ENCODE results near the gene TIAL1. TPM values are rescaled to one million over a fixed set of nuclear protein-coding genes. Genes with fewer than 3 reads are reported as not detected.

Gene TIAL1
- total RNA-seq, 1 experiment from 2014 or later: 174 TPM

GRCh38 chr10:119643306-119644204 is 46.8 kb upstream of the TIAL1 start:
- H3K9me3 ChIP-seq: peaks cover 3% of the 10 kb centered on the region; the same call in 1 of the 2 replicates
- Mint-ChIP-seq H3K9me3 (ENCODE audit: unreplicated experiment) (peaks cover 10% of the 10 kb centered on the region), H3K36me3 (ENCODE audit: insufficient read depth, unreplicated experiment) (no peaks in the 10 kb centered on the region), H3K27me3 (ENCODE audit: insufficient read depth, unreplicated experiment) (no peaks in the 10 kb centered on the region), H3K27ac (ENCODE audit: unreplicated experiment) (no peak overlapping the region), H3K4me3 (ENCODE audit: unreplicated experiment) (no peak overlapping the region), H3K4me1 (ENCODE audit: low read depth, unreplicated experiment) (no peaks in the 10 kb centered on the region)
- H3K4me3 ChIP-seq (ENCODE audit: low read depth, low read length): no peak overlapping the region
- H3K27me3 ChIP-seq (replicated peaks; ENCODE audit: control insufficient read depth, insufficient read depth, low read length): no peaks in the 10 kb centered on the region; the same call in 1 of the 2 replicates
- intact Hi-C loops (cut with micrococcal nuclease; ENCODE audit: unreplicated experiment): no loop called here
- POLR2A ChIA-PET: interaction anchor here (0.6 kb wide), 1 partner anchor 25 kb away, joined by 5 read pairs; no protein-coding TSS in a partner anchor
- DNase-seq: no peak
- H3K4me1 ChIP-seq: no peaks in the 10 kb centered on the region
- no TSS peak for BruUV-seq (replicated peaks)
- TF ChIP-seq CTCF (IDR thresholded peaks at IDR 0.05; ENCODE audit: insufficient read depth in 1 of 2, low read depth in 1 of 2, low read length in 1 of 2, severe bottlenecking in 1 of 2, unreplicated experiment in 1 of 2): no peak
- CTCF ChIA-PET: interaction anchor here (0.5 kb wide), 1 partner anchor 130 kb away, joined by 4 read pairs; no protein-coding TSS in a partner anchor
- no peaks in the 10 kb centered on the region for H3K36me3 ChIP-seq (ENCODE audit: control insufficient read depth, insufficient read depth, low read length)

- H3K36me3 ChIP-seq (ENCODE audit: control insufficient read depth, insufficient read depth, low read length): no peaks in the 10 kb centered on the region
- DNase-seq: no peak
- H3K27me3 ChIP-seq (replicated peaks; ENCODE audit: control insufficient read depth, insufficient read depth, low read length): no peaks in the 10 kb centered on the region; the same call in 1 of the 2 replicates
- Mint-ChIP-seq H3K4me1 (ENCODE audit: low read depth, unreplicated experiment) (no peaks in the 10 kb centered on the region), H3K27me3 (ENCODE audit: insufficient read depth, unreplicated experiment) (no peaks in the 10 kb centered on the region), H3K9me3 (ENCODE audit: unreplicated experiment) (peaks cover 10% of the 10 kb centered on the region), H3K27ac (ENCODE audit: unreplicated experiment) (no peak overlapping the region), H3K4me3 (ENCODE audit: unreplicated experiment) (no peak overlapping the region), H3K36me3 (ENCODE audit: insufficient read depth, unreplicated experiment) (no peaks in the 10 kb centered on the region)
- POLR2A ChIA-PET: no interaction called here
- no peaks in the 10 kb centered on the region for H3K4me1 ChIP-seq
- intact Hi-C loops (cut with micrococcal nuclease; ENCODE audit: unreplicated experiment): no loop called here
- no TSS peak for BruUV-seq (replicated peaks)
- TF ChIP-seq CTCF (IDR thresholded peaks at IDR 0.05; ENCODE audit: insufficient read depth in 1 of 2, low read depth in 1 of 2, low read length in 1 of 2, severe bottlenecking in 1 of 2, unreplicated experiment in 1 of 2): no peak
- H3K4me3 ChIP-seq (ENCODE audit: low read depth, low read length): no peak overlapping the region
- CTCF ChIA-PET: no interaction called here
- H3K9me3 ChIP-seq: peaks cover 3% of the 10 kb centered on the region; the same call in 1 of the 2 replicates
These were observed 45.9 kb upstream of the TIAL1 start for GRCh38 chr10:119642556-119643111.

GRCh38 chr10:119640875-119641526 is 44.2 kb upstream of the TIAL1 start:
- no peaks in the 10 kb centered on the region for H3K4me1 ChIP-seq
- CTCF ChIA-PET: interaction anchor here (0.7 kb wide), 1 partner anchor 227 kb away, joined by 3 read pairs; no protein-coding TSS in a partner anchor
- H3K27me3 ChIP-seq (replicated peaks; ENCODE audit: control insufficient read depth, insufficient read depth, low read length): no peaks in the 10 kb centered on the region; the same call in 1 of the 2 replicates
- no TSS peak for BruUV-seq (replicated peaks)
- H3K4me3 ChIP-seq (ENCODE audit: low read depth, low read length): no peak overlapping the region
- no peak overlapping the region for H3K27ac Mint-ChIP-seq (ENCODE audit: unreplicated experiment)
- no peak for DNase-seq
- POLR2A ChIA-PET: no interaction called here
- intact Hi-C loops (cut with micrococcal nuclease; ENCODE audit: unreplicated experiment): no loop called here
- H3K4me1 Mint-ChIP-seq (ENCODE audit: low read depth, unreplicated experiment): no peaks in the 10 kb centered on the region
- no peaks in the 10 kb centered on the region for H3K36me3 ChIP-seq (ENCODE audit: control insufficient read depth, insufficient read depth, low read length)
- peaks cover 6% of the 10 kb centered on the region for H3K9me3 Mint-ChIP-seq (ENCODE audit: unreplicated experiment)
- peaks cover 3% of the 10 kb centered on the region; the same call in 1 of the 2 replicates for H3K9me3 ChIP-seq
- H3K4me3 Mint-ChIP-seq (ENCODE audit: unreplicated experiment): no peak overlapping the region
- no peaks in the 10 kb centered on the region for H3K27me3 Mint-ChIP-seq (ENCODE audit: insufficient read depth, unreplicated experiment)
- TF ChIP-seq CTCF (IDR thresholded peaks at IDR 0.05; ENCODE audit: insufficient read depth in 1 of 2, low read depth in 1 of 2, low read length in 1 of 2, severe bottlenecking in 1 of 2, unreplicated experiment in 1 of 2): no peak
- no peaks in the 10 kb centered on the region for H3K36me3 Mint-ChIP-seq (ENCODE audit: insufficient read depth, unreplicated experiment)

All from Caco-2 (cell line).